Measurements from ENCODE around the gene HIVEP3.
"Not testable (repeated sequence)": the region's sequence is repeated elsewhere in the genome, so short reads cannot be mapped to it uniquely, and the experiment has no call there.

HIVEP3 gene

DNA sequence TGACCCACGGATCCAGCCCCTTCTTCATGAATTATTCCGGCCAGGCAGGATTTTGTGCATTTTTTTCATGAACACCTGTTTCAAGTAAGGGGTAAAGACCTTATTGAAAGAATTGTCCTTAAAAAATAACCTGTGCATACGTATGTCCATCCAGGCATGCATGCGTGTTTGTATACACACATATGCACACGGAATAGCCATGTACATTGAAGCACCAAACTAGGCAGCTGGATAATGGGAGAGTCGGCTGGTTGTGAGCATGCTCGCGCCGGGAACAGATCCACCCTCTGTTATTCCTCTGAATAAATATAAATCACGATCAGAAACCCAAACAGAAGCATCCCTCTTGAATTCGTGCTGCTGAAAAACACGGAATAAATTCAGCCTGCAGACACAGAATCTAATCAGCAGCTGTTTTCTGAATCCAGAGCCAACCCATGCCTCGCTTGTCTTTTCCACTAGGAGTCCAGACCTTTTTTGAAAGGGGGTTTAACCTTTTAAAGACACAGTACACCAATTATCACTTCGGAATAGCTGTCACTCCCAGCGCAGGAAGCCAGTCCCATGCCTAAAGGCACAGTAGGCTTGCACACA, at the start of gene HIVEP3:
Gene HIVEP3 (minus strand): TSS at position 473 of the 594 bp plus-strand sequence.
- DNase-seq (ENCODE audit: low read depth in 2 of 2): no peak

GRCh38 chr1:41964400-41964799, 45.7 kb upstream of the HIVEP3 start:
- no peak for DNase-seq (ENCODE audit: low read depth in 2 of 2)

GRCh38 chr1:41963636-41964035, 44.9 kb upstream of the HIVEP3 start:
- DNase-seq (ENCODE audit: low read depth in 2 of 2): no peak

GRCh38 chr1:41958015-41958673, 39.4 kb upstream of the HIVEP3 start:
- DNase-seq (ENCODE audit: low read depth in 2 of 2): no peak

DNA sequence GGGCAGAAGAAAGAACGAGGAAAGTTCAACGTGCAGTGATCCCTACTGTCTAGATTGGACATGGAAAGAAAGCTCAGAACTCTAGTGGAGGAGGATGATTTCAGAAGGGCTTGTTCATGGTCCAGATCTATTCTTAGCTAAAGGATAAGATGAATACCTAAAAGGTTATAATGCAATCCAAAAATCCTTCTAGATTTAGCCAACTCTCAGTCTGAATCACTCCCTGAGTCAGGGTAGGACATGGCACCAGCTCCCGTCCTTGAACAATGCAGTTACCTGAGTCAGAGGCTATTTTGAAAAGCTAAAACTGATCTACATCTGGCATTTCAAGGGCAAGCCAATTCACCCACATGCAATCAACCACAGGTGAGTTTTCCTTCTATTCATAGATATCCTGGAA, 38.8 kb upstream of the HIVEP3 start:
- DNase-seq (ENCODE audit: low read depth in 2 of 2): no peak

DNA sequence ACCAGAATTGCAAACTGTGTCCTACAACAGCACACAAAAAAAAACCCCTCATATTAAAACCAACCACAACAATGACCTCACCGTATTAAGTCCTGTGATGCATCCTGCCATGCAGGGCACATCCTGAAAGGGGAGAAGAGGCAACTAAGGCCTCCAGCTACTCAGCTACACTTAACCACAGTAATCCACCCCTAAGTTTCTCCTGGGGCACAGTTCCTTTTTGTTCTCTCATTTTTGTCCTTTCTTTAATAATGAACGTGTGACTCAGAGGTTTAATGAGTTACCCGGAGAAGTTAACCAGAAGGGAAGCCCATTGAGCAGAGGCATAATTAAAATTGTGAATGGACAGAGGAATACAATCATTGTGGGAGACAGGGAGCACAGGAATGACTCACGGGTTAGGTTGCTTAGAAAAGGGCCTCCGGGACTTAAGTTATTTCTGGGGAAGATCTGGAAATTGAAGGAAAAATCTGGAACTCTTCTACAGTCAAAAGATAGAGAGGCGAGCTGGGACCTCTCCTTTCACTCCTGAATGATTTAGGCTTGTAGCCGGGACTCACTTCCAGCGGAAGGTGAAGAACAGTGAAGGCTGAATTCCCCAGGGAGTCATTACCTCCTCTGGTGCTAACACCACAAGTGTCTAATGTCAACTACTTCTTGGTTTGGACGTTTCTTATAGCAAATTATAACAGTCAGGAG, 36.9 kb upstream of the HIVEP3 start:
- no peak for DNase-seq (ENCODE audit: low read depth in 2 of 2)

DNA sequence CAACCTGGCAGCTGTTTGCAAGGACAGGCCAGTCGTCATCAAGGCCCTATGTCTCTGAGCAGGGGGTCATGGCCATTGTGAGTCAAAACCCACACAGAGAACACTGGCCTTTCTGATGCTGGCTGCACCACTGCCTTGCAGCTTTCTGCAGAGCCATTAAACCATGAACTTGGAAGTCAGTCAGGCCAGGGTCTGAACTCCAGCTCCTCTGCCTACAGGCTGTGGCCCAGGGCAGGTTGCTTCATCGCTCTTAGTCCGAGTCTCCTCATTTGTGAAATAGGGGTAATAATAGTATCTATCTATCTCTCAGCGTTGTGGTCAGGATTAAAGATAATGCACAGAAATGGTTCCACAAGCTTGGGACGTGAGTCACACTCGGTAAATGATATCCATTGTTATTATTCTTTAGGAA, 35.8 kb upstream of the HIVEP3 start:
- no peak for DNase-seq (ENCODE audit: low read depth in 2 of 2)

GRCh38 chr1:41953291-41953690, 34.6 kb upstream of the HIVEP3 start:
- DNase-seq (ENCODE audit: low read depth in 2 of 2): no peak

DNA sequence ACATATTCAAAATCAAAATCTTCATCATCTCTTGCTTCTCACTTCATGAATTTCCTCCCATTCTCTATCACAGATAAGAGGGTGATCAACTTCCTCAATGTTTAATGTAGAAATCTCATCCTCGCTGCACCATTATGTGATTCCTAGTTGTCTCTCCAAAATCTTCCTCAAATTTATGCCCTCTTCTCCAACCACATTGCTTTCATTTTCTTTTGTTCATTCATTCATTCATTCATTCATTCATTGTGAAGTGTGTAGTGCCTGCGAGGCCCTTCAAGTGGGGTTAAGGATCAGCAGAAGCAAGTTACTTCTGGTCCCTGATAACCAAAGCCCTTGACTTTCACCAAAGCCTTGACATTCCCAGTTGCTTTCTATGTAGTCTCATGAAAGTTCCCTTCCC, 33.5 kb upstream of the HIVEP3 start:
- DNase-seq (ENCODE audit: low read depth in 2 of 2): no peak

- not testable (repeated sequence) for DNase-seq (ENCODE audit: low read depth in 2 of 2)
Measured at GRCh38 chr1:41951492-41951891, 32.8 kb upstream of the HIVEP3 start.

DNA sequence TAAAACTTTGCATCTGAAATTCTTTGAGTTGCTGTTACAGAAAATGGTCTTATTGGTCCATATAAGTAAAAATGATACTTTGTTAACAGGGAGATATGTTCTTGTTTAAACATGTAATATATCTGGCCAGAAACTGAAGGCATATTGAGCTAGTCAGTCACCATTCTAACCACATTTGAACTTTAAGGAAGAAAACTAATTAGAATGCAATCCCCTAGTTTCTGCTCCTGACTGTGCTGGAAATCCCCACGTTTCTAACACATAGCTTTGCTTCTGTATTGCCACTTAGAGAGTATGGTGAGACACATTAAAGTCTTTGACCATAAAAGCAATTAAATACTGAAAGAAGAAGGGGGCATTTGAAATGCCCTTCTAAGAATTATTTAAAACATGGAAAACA, 32.1 kb upstream of the HIVEP3 start:
- no peak for DNase-seq (ENCODE audit: low read depth in 2 of 2)

DNA sequence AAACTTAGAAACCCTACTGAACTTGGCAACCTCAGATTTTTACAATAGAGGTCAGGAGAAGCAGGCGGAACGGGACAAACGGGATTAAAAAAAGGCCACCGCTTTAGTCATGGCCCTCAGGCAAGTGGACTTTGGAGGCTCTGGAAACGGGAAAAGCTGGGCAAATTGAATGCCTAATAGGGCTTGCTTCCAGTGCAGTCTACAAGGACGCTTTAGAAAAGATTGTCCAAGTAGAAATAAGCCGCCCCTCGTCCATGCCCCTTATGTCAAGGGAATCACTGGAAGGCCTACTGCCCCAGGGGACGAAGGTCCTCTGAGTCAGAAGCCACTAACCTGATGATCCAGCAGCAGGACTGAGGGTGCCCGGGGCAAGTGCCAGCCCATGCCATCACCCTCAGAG, 27.2 kb upstream of the HIVEP3 start:
- not testable (repeated sequence) for DNase-seq (ENCODE audit: low read depth in 2 of 2)

DNA sequence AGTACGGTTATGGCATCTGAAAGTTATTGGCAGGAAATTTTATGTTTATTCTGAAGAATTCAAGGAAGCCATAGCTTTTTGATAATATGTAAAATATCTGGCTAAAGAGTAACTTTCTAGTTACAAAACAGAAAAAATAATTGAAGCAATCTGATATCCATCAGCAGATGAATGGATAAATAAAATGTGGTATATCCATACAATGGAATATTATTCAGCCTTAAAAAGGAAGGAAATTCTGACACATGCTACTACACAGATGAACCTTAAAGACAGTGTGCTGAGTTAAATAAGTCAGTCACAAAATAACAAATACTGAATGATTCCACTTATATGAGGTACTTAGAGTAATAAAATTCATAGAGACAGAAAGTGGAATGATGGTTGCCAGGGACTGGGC, 25.0 kb upstream of the HIVEP3 start:
- no peak for DNase-seq (ENCODE audit: low read depth in 2 of 2)

DNA sequence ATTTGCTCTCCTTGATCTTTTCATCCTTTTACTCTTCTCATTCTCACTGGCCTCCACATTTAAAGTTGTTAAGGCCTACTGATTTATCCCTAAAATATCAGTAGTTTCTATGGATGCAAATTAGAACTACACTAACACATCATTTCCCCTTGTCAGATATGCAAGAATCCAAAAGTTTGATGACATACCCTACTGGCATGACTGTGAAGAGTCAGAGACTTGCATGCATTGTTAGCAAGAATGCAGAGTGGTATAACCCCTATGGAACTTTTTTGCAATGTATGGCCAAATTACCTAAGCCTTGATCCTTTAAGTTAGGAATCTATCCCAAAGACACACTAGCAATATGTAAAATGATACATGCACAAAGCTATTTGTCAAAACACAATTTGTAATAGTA, 23.6 kb upstream of the HIVEP3 start:
- DNase-seq (ENCODE audit: low read depth in 2 of 2): no peak

GRCh38 chr1:41941381-41941780, 22.7 kb upstream of the HIVEP3 start:
- DNase-seq (ENCODE audit: low read depth in 2 of 2): no peak

DNA sequence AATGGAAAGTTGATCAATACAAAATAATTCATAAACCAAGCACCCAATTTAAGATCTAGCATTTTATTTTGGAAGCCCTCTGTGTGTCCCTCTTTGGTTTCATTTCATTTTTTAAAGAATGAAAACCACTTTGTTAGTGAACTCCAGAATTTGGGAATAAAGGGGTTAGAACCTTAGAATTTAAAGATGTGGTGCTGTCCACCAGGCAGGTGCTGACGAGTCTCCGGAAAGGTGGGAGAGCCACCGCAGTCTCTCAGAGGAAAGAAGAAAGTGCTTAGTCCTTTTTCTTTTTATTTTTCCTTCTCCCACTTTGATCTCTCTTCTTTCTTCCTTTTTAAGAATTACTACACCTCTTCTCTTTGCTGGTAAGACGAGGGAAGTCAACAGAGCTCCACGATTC, 20.5 kb upstream of the HIVEP3 start:
- DNase-seq (ENCODE audit: low read depth in 2 of 2): no peak

GRCh38 chr1:41936107-41936506, 17.4 kb upstream of the HIVEP3 start:
- no peak for DNase-seq (ENCODE audit: low read depth in 2 of 2)

DNA sequence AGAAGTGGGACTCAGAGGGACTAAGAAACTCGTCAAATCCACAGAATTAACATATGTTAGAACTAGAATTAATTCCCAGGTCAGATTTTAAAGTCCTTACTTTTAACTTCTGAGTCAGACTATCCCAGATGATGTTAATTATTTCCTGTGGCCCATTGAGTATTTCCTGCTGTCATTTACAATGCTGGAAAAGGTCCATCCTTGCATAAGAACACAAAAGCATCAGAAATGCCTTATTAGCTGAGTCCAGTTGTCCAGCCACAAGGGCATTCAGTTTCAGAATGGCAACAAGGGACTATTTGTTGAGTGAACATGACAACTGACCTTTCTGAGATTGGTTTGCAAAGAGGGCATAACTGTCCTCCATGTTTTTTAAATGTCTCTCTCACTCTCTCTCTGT, 16.5 kb upstream of the HIVEP3 start:
- DNase-seq (ENCODE audit: low read depth in 2 of 2): no peak

DNA sequence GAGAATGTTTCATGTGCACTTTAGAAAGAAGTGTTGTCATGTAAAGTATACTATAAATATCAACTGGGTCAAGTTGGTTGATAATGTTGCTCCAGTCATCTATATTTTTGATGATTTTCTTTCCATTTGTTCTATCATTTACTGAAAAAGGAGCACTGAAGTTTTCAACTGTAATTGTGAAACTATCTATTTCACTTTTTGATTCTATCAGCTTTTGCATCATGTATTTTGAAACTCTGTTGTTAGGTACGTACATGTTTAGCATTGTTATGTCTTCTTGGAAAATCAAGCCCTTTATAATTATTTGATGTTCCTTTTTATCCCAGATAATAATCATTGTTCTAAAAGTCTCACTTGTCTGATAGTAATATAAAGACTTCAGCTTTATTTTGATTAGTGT, 14.4 kb upstream of the HIVEP3 start:
- DNase-seq (ENCODE audit: low read depth in 2 of 2): no peak

GRCh38 chr1:41931578-41931977, 12.9 kb upstream of the HIVEP3 start:
- DNase-seq (ENCODE audit: low read depth in 2 of 2): no peak

DNA sequence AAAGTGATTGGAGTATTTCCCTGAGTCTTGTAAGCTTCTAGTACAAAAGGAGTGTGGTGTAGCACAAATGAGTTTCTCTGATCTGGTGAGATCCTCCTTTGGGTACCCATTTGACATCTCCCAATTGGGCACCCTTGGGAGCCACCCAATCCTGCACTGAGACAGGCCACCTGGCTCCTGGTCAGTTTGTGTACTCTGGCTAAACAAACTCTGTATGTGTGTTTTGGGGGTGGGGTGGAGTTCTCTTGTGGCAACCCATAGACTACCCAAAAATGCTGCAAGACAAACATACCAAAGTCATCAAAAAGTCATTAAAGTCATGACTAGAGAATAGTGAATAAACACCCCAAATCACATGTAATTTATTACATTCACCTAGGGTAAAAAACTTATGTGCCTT, 8.4 kb upstream of the HIVEP3 start:
- no peak for DNase-seq (ENCODE audit: low read depth in 2 of 2)

- DNase-seq (ENCODE audit: low read depth in 2 of 2): no peak
Measured at GRCh38 chr1:41925712-41926111, 7.0 kb upstream of the HIVEP3 start.

GRCh38 chr1:41924911-41925310, 6.2 kb upstream of the HIVEP3 start:
- no peak for DNase-seq (ENCODE audit: low read depth in 2 of 2)
